GM12874 (cell line): ENCODE data around the gene THAP5.

Experiments
- TF ChIP-seq, protein P1 (sequence below): IDR thresholded peaks from 2 replicates; pipeline ENCODE4 v1.5.1; 2011; ENCODE audit warnings: low read depth, mild to moderate bottlenecking, control low read depth, low read length, moderate library complexity; ENCODE audit not compliant: insufficient read depth

THAP5 gene, protein sequence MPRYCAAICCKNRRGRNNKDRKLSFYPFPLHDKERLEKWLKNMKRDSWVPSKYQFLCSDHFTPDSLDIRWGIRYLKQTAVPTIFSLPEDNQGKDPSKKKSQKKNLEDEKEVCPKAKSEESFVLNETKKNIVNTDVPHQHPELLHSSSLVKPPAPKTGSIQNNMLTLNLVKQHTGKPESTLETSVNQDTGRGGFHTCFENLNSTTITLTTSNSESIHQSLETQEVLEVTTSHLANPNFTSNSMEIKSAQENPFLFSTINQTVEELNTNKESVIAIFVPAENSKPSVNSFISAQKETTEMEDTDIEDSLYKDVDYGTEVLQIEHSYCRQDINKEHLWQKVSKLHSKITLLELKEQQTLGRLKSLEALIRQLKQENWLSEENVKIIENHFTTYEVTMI

DNA sequence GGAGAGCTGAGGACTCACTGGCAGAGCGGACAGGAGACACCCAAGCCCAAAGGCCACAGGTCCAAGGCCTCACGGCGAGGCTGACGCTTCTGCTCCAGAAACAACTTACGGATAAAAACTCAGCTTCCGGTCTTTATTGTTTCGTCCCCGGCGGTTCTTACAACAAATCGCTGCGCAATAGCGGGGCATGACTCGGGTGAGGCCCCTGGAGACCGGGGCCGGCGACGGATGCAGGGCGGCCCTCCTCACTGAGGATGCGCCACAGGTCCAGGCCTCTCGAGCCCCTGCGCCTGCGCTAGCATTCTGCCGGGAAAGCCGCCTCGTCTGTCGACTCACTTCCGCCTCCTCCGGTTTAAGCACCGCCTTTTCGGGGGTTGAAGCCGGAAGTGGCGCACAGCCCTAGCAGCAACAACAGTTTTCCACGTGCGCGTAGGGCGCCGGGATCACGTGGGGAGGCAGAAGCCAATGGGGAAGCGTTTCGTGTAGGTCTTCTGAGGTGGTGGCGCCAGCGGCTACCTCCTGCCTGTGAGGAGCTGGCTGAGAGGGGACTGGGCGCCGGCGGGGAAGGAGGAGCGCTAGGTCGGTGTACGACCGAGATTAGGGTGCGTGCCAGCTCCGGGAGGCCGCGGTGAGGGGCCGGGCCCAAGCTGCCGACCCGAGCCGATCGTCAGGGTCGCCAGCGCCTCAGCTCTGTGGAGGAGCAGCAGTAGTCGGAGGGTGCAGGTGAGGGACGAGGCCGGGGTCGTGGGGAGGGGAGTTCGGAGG is at the start of gene THAP5, which contains the start of gene DNAJB9:
Gene THAP5 (minus strand): TSS at position 326 of the 765 bp plus-strand sequence. CDS start 137 bp downstream, at position 189.
Gene DNAJB9 (plus strand): TSS at position 494 of the 765 bp plus-strand sequence. CDS start 1,853 bp downstream, outside the sequence.
- TF ChIP-seq, protein P1, sequence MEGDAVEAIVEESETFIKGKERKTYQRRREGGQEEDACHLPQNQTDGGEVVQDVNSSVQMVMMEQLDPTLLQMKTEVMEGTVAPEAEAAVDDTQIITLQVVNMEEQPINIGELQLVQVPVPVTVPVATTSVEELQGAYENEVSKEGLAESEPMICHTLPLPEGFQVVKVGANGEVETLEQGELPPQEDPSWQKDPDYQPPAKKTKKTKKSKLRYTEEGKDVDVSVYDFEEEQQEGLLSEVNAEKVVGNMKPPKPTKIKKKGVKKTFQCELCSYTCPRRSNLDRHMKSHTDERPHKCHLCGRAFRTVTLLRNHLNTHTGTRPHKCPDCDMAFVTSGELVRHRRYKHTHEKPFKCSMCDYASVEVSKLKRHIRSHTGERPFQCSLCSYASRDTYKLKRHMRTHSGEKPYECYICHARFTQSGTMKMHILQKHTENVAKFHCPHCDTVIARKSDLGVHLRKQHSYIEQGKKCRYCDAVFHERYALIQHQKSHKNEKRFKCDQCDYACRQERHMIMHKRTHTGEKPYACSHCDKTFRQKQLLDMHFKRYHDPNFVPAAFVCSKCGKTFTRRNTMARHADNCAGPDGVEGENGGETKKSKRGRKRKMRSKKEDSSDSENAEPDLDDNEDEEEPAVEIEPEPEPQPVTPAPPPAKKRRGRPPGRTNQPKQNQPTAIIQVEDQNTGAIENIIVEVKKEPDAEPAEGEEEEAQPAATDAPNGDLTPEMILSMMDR, result no peak

DNA sequence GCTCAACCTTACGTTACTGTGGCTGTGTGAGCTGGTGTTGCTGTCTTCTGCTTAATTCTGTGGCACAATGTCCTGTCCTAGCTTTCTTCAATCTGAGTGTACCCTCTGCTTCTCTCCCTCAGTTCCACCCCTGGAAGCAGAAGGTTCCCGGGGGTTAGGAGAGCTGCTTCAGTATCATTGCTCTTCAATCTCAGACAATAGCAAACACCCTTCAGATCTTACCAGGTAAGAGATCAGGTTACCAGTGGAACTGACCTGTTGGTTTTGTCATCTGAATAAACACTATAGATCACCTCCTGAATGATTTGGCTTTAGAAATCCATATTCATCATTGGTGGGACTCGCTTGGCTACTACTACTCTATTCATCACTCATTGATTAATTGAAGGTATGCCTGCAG is 48.5 kb upstream of the THAP5 start:
- TF ChIP-seq, protein P1, result no peak

DNA sequence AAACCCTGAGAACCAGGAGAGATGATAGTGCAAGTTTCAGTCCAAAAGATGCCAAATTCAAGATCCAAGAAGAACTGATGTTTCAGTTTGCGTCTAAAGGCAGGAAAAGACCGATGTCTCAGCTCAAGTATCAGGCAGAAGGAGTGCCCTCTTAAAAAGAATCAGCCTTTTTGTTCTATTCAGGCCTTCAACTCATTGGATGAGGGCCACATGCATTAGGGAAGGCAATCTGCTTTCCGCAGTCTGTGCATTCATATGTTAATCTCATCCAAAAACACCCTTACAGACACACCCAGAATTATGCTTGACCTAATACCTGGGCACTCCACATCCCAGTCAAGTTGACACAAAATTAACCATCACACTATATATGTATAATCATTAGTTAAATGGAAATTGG is 45.4 kb upstream of the THAP5 start:
- TF ChIP-seq, protein P1, result no peak

DNA sequence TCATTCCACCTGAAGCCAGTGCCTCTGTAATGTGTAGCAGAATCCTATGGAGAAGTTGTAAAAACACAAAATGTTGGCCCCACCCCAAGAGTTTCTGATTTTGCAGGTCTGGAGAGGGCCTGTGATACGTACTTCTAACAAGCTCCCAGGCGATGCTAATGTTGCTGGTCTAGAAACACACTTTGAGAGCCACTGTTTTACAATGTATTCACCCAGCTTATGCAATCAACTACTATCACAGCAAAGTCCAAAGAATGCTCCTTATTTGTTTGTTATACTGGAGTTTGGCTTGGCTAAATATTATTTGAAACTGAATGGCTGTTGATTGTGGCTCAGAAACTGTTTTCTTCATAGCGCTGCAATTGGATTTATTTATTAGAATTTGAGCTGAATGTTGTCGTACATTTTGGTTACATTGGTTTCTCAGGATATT is 44.5 kb upstream of the THAP5 start:
- TF ChIP-seq, protein P1, result no peak

DNA sequence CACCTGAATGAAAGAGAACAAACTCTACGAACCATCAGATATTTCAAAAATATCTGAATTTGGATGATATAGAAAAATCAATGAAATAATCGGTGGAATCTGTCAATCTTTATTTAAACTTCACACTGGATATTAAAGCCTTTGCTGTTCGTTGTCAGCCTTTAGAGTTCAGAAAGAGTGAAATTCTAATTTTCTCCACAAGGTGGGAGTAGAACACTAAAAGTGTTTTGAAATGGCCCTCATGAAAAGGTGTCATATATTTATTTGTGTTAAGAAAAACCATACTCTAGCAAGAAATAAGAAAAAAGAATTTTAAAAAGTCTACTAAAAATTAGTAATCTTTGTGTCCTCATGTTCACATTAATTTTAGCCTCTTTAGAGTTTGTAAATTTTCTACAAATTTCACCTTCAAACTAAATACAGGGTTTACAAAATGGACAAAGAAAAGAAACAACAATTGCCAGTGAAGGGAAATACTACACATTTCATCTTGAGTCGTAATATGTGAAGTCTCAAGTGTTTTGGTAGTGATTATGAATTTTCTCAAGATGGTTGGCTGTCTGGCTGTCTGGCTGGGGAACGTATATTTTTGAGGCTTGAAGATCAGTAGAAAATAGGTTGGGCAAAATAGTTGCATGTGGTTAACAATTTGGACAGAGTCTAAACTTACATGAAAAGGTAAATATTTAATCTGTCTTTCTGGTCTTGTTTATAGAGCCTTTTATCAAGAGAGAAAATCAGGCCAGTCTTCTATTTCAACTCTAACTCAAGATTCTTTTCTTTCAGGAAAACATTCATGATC is 43.8 kb upstream of the THAP5 start:
- TF ChIP-seq, protein P1, result peak; percentile 12; the same call in 1 of the 2 replicates

DNA sequence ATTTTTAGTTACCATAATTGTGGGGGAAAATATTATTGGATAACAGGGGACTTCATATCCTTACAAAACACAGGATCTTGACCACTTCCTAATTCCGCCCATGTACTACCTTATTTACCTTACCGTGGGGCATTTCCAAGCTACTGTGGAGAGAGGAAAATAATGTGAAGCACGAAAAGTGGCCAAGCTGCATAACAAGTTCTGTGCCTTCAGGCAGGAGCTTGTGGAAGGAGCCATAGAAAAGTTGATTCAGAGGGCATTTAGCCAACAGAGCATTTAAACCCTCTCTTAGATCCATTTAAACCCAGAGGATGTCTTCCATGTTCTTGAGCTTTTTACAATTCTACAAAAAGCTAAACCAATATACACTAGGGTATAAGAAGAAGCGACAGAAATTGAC is 41.8 kb upstream of the THAP5 start:
- TF ChIP-seq, protein P1, result no peak
